GM19193 (cell line): ENCODE measurements around the gene OSBP2.

ENCODE experiments used
- POLR2A ChIP-seq: IDR thresholded peaks from 4 replicates; pipeline ENCODE4 v1.6.1; 2011; ENCODE audit not compliant: insufficient read depth, insufficient read length; ENCODE audit errors: extremely low read depth

Gene OSBP2

DNA sequence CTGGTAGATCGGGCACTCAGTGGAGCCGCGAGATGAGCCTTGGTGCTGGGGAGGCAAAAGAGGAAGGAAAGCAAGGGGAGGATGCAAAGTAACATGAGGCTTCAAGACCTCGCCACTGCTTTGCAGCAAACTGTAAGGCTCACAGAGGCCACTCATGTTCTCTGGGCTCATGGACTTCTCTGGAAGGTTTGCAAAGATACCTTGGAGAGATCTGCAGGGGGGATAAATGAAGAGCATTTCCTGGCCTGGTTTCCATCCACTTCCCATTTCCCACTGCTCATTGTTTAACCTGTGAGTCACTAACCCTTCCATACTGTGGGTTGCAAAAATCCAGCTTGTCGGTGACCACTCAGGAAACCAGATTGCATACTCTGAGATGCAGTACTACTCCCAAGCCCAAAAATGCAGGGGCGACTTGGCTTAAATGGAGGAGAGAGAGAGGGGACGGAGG, 38.5 kb downstream of the OSBP2 start:
- no peak for TF ChIP-seq POLR2A

GRCh38 chr22:30742291-30743256, 47.9 kb downstream of the OSBP2 start:
- no peak for TF ChIP-seq POLR2A

DNA sequence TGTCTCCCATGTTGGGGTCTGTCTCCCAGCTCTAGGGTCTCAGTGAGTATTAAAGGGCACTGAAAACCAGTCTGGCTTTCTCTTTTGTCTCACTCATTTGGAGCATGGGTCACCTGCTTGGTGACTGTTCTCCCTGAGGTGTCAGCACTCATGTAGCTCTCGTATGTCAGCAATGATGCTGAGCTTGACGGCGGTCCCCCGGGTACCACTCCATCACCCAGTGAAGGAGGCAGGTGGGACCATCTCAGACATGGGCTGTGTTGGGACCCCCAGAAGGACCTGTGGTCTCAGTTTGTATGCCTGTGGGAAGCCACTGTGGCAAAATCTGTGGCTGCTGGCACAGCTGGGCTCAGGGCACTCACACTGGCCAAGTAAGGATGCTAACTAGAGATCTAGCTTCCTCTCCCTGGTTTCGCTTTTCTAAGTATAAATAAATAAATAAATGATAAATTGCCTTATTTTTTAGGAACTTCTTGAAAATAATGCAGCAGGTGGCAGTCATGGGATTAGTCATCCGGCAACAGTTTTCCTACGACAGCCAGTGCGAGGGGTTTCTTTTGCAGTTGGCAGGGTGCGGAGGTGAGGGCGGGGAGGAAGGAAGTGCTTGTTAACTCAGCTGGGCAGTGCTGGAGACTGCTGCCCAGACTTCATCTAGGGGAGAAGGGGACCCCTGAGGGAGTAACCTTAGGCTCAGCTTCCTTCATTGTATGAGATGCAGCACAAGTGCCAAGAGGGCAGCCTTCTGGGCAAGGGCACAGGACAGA, 48.8 kb downstream of the OSBP2 start:
- no peak for TF ChIP-seq POLR2A

DNA sequence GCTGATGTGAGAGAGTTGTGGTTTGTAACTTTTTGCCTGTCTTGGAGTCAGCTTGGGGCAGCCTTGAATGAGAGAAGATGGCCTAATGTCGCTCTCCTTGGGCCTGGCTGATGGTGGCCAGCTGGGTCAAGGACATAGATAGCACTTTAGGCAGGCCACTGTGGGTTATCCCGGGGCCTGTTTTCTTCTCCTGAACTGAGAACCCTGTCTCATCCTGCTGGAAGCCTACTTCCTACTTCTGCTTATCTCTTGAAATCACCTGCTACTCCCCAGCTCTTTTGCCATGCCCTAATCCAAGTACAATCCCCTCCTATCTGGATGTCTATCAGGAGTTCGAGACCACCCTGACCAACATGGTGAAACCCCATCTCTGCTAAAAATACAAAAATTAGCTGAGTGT, 49.5 kb downstream of the OSBP2 start:
- no peak for TF ChIP-seq POLR2A

DNA sequence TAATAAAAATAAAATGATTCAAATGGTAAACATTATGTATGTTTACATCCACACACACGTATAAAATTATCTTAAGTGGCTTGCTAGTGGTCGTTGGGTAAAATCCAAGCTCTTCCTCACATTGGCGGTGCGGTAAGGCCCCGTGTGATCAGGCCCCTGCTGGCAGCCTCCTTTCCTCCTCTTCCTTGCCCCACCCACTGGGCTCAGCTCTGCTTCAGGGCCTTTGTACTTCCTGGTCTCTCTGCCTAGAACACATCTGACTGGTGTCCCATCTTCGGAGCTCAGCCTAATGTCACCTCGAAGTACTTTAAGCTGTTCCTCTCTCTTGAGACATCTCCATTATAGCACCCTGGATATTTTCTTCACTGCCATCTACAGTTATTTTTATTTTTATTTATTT, 52.8 kb downstream of the OSBP2 start:
- TF ChIP-seq POLR2A = no peak

GRCh38 chr22:30749272-30749671, 54.6 kb downstream of the OSBP2 start:
- no peak for TF ChIP-seq POLR2A

DNA sequence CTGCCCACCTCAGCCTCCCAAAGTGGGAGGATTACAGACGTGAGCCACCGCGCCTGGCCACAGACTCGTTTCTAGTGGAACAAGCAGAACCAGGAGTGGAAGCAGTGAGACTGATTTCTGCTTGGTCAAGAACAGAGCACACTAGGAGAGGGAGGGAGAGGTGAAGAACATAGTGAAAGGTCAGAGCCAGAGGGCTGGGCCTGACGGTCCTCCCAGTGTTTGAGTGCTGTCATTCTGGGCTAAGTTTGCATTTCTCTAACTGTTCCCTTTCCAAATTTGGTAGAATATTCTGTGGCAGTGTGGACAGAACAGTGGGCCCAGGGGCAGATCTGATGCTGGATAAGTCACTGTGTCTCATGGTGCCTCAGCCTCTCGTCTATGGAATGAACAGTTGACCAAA, 55.2 kb downstream of the OSBP2 start:
- TF ChIP-seq POLR2A = no peak

- no peak for TF ChIP-seq POLR2A
Observed at GRCh38 chr22:30751529-30751928, 56.9 kb downstream of the OSBP2 start.

DNA sequence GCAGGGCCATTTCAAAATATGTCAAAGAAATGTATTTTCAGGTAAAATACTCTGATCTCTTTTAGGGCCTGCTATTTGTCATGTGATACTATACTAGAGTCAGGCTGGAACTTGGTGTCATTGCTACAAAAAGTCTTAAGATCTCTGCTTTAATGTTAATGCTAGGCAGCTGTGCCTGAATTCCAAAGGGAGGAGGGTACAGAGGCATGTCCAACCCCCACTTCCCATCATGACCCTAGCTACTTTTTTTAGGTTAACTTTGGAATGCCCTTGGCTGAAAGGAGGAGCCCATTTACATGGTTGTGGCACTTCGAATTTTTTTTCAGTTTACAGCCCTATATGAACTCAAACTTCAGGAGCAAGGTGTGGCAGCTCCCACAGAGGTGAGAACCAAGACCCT, 58.1 kb downstream of the OSBP2 start:
- TF ChIP-seq POLR2A = no peak

- no peak for TF ChIP-seq POLR2A
Observed at GRCh38 chr22:30753701-30754100, 59.0 kb downstream of the OSBP2 start.

DNA sequence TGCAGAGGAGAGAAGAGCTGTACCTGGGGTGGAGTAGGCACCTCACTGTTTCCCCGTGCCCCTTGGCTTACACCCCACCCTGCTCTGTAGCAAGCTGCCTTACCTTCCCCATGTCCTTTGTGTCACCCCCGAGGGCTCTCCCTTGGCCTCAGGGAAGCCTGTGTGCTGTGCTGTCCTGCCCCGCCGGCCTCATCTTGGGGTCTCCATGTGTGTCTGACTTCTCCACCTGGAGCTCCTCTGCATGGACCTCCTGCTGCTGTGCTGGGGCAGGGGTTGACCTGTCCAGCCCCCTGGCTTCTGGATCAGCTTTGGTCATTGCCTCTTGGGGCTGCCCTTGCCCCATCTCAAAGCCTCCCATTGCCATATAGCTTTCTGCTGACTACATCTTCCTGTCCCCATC, 59.8 kb downstream of the OSBP2 start:
- no peak for TF ChIP-seq POLR2A

GRCh38 chr22:30754971-30755758, 60.5 kb downstream of the OSBP2 start:
- TF ChIP-seq POLR2A = no peak

- TF ChIP-seq POLR2A = no peak
Observed at GRCh38 chr22:30755759-30756124, 61.1 kb downstream of the OSBP2 start.

- TF ChIP-seq POLR2A = no peak
Observed at GRCh38 chr22:30763815-30764673, 69.4 kb downstream of the OSBP2 start.

GRCh38 chr22:30767661-30768060, 73.0 kb downstream of the OSBP2 start:
- TF ChIP-seq POLR2A = no peak

- no peak for TF ChIP-seq POLR2A
Observed at GRCh38 chr22:30770716-30771115, 76.0 kb downstream of the OSBP2 start.
